Activated CD4-positive, alpha-beta T cell treated with anti-CD3 and anti-CD28 coated beads, Interleukin-10, Interleukin-2, amounts not matched to agents 100 ng/mL and 50 ng/mL, durations not matched to agents 16 hours and 8 hours (primary cell): Measurements from ENCODE around the gene PTGFRN.
"Not testable (repeated sequence)": the region's sequence is repeated elsewhere in the genome, so short reads cannot be mapped to it uniquely, and the experiment has no call there.

Source experiments
- DNase-seq: peaks from one replicate; pipeline ENCODE4 v3.0.0-alpha.2; 2020

PTGFRN gene

GRCh38 chr1:116947092-116947860 is 37.6 kb downstream of the PTGFRN start:
- no peak for DNase-seq

GRCh38 chr1:116948046-116948445 is 38.3 kb downstream of the PTGFRN start:
- DNase-seq = no peak

GRCh38 chr1:116948642-116949041 is 38.9 kb downstream of the PTGFRN start:
- DNase-seq = no peak

- no peak for DNase-seq
These were observed 39.7 kb downstream of the PTGFRN start for GRCh38 chr1:116949213-116949985.

GRCh38 chr1:116950517-116951199 is 40.9 kb downstream of the PTGFRN start:
- no peak for DNase-seq

- DNase-seq = no peak
These were observed 41.7 kb downstream of the PTGFRN start for GRCh38 chr1:116951200-116951935.

GRCh38 chr1:116952738-116953275 is 43.1 kb downstream of the PTGFRN start:
- DNase-seq = no peak

- no peak for DNase-seq
These were observed 44.7 kb downstream of the PTGFRN start for GRCh38 chr1:116954440-116954839.

GRCh38 chr1:116956378-116956777 is 46.7 kb downstream of the PTGFRN start:
- DNase-seq = no peak

GRCh38 chr1:116957646-116958045 is 47.9 kb downstream of the PTGFRN start:
- no peak for DNase-seq

- DNase-seq = no peak
These were observed 48.4 kb downstream of the PTGFRN start for GRCh38 chr1:116958110-116958509.

GRCh38 chr1:116958977-116959376 is 49.3 kb downstream of the PTGFRN start:
- no peak for DNase-seq

- no peak for DNase-seq
These were observed 51.9 kb downstream of the PTGFRN start for GRCh38 chr1:116961606-116962005.

- no peak for DNase-seq
These were observed 53.4 kb downstream of the PTGFRN start for GRCh38 chr1:116962987-116963639.

GRCh38 chr1:116966791-116967190 is 57.1 kb downstream of the PTGFRN start:
- no peak for DNase-seq

- DNase-seq = no peak
These were observed 59.0 kb downstream of the PTGFRN start for GRCh38 chr1:116968724-116969123.

- DNase-seq = no peak
These were observed 61.6 kb downstream of the PTGFRN start for GRCh38 chr1:116971258-116971860.

GRCh38 chr1:116971965-116972673 is 62.4 kb downstream of the PTGFRN start:
- no peak for DNase-seq

- no peak for DNase-seq
These were observed 62.9 kb downstream of the PTGFRN start for GRCh38 chr1:116972674-116973030.

GRCh38 chr1:116980309-116980708 is 70.6 kb downstream of the PTGFRN start:
- DNase-seq = not testable (repeated sequence)

GRCh38 chr1:116981521-116982037 is 71.9 kb downstream of the PTGFRN start:
- DNase-seq = no peak
